CD4-positive, CD25-positive, alpha-beta regulatory T cell (primary cell): ENCODE results near the gene TIMMDC1. TPM values are rescaled to one million over a fixed set of nuclear protein-coding genes. Genes with fewer than 3 reads are reported as not detected.
A peak's percentile ranks its signal among the peaks of the same experiment; 100 is the strongest.

Experiments used
- ATAC-seq, 2 donors: fragments of 150-1000 bp; cut with Tn5 transposase; one replicate each; pipeline ENCODE4 v1.10.0; 2021; ENCODE audit warnings: low read depth in 2 of 2, moderate number of reproducible peaks in 2 of 2, moderate library complexity in 1 of 2
- DNase-seq, 3 donors: peaks; one replicate each; pipeline versions ENCODE4 v3.0.0 to v3.0.0-alpha.2; 2012 to 2022; ENCODE audit warnings: mixed read lengths in 1 of 3
- H3K27ac ChIP-seq: one replicate; pipeline ENCODE4 v1.7.0; 2013; ENCODE audit warnings: mild to moderate bottlenecking, low read length; ENCODE audit not compliant: insufficient read depth, poor library complexity, severe bottlenecking
- H3K27me3 ChIP-seq: one replicate; pipeline ENCODE4 v1.7.0; 2013; ENCODE audit warnings: low read length; ENCODE audit not compliant: control insufficient read depth, insufficient read depth
- H3K36me3 ChIP-seq: one replicate; pipeline ENCODE4 v1.7.0; 2013; ENCODE audit warnings: mild to moderate bottlenecking, low read length, moderate library complexity; ENCODE audit not compliant: control insufficient read depth, insufficient read depth
- H3K4me1 ChIP-seq: 2 replicates; pipeline ENCODE4 v1.7.0; 2013; ENCODE audit warnings: mild to moderate bottlenecking, low read length; ENCODE audit not compliant: insufficient read depth, control insufficient read depth, poor library complexity, severe bottlenecking
- H3K4me3 ChIP-seq: one replicate; pipeline ENCODE4 v1.7.0; 2013; ENCODE audit warnings: low read depth, mild to moderate bottlenecking, low read length, moderate library complexity
- H3K9me3 ChIP-seq, 2 experiments: 1 replicate in 1 of 2; 2 replicates in 1 of 2; pipeline ENCODE4 v1.7.0; 2013; ENCODE audit warnings: low read length in 2 of 2, mild to moderate bottlenecking in 1 of 2, moderate library complexity in 1 of 2; ENCODE audit not compliant: control insufficient read depth in 2 of 2
- H3K27ac Mint-ChIP-seq, 3 donors: one replicate each; pipeline ENCODE4 v1.8.0; 2020 to 2022; ENCODE audit warnings: mild to moderate bottlenecking in 3 of 3, mixed read lengths in 3 of 3, moderate library complexity in 2 of 3
- H3K27me3 Mint-ChIP-seq: one replicate; pipeline ENCODE4 v1.8.0; 2022; ENCODE audit warnings: mild to moderate bottlenecking, mixed read lengths
- H3K36me3 Mint-ChIP-seq: one replicate; pipeline ENCODE4 v1.8.0; 2020; ENCODE audit warnings: mixed read lengths
- H3K4me1 Mint-ChIP-seq, 4 donors: one replicate each; pipeline ENCODE4 v1.8.0; 2020 to 2022; ENCODE audit warnings: mixed read lengths in 4 of 4, mild to moderate bottlenecking in 1 of 4
- H3K4me3 Mint-ChIP-seq, 4 donors: one replicate each; pipeline ENCODE4 v1.8.0; 2020 to 2022; ENCODE audit warnings: mild to moderate bottlenecking in 4 of 4, mixed read lengths in 4 of 4, moderate library complexity in 3 of 4
- H3K9me3 Mint-ChIP-seq, 7 donors: one replicate each; pipeline ENCODE4 v1.8.0; 2020 to 2022; ENCODE audit warnings: mixed read lengths in 7 of 7, mild to moderate bottlenecking in 3 of 7, moderate library complexity in 2 of 7
- polyA plus RNA-seq, 4 donors: library from polyadenylated mRNA; unstranded; fragments of 300-500 nt; fragmentation: Illumina TruSeq; gene quantifications; one replicate each; pipeline ENCODE4 v1.2.3, GENCODE V29; 2021
- total RNA-seq: library from RNA; stranded (reverse); gene quantifications from one replicate; pipeline ENCODE4 v1.2.3, GENCODE V29; 2022

The TIMMDC1 gene
- total and polyA plus RNA-seq, 5 donors from 2014 or later: 42.1 to 88.8 (median 65.7) TPM

DNA sequence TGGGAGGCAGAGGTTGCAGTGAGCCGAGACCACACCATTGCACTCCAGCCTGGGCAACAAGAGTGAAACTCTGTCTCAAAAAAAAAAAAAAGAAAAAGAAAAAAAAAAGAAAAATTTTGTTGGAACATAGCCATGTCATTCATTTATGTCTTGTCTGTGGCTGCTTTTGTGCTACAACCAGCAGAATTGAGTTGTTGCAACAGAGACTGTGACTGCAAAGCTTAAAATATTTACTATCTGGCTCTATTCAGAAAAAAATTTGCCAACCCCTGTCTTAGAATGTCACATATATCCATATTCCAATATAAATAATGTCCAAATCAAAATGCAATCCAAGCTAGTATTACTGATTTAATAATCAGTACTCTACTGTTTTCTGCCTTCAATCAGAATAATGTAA, 35.9 kb downstream of the TIMMDC1 start:
- no peak overlapping the region for H3K27ac Mint-ChIP-seq
- DNase-seq (no peak), ATAC-seq (no peak)
- no peaks in the 10 kb centered on the region for H3K9me3 ChIP-seq
- no peak overlapping the region for H3K4me3 Mint-ChIP-seq
- no peaks in the 10 kb centered on the region for H3K27me3 Mint-ChIP-seq
- H3K4me1 ChIP-seq: no peaks in the 10 kb centered on the region
- H3K4me3 ChIP-seq: no peak overlapping the region
- H3K36me3 ChIP-seq: peaks cover 3% of the 10 kb centered on the region
- no peaks in the 10 kb centered on the region for H3K27me3 ChIP-seq
- H3K36me3 Mint-ChIP-seq: peaks cover 13% of the 10 kb centered on the region
- H3K9me3 Mint-ChIP-seq: peaks cover 0 to 2% (median 0%) of the 10 kb centered on the region in 7 donors
- H3K27ac ChIP-seq: no peak overlapping the region
- no peaks in the 10 kb centered on the region for H3K4me1 Mint-ChIP-seq

DNA sequence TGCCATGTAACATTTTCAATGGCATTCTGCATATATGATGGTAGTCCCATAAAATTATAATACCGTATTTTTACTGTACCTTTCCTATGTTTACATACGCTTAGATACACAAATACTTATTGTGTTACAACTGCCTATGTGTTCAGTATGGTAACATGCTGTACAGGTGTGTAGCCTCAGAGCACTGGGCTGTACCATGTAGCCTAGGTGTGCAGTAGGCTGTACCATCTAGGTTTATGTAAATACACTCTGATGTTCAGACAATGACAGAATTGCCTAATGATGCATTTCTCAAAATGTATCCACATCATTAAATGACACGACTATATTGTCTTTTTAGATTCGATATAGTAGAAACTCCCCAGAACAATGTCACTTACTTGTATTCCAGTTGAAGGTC, 38.4 kb downstream of the TIMMDC1 start:
- no peaks in the 10 kb centered on the region for H3K4me1 Mint-ChIP-seq

DNA sequence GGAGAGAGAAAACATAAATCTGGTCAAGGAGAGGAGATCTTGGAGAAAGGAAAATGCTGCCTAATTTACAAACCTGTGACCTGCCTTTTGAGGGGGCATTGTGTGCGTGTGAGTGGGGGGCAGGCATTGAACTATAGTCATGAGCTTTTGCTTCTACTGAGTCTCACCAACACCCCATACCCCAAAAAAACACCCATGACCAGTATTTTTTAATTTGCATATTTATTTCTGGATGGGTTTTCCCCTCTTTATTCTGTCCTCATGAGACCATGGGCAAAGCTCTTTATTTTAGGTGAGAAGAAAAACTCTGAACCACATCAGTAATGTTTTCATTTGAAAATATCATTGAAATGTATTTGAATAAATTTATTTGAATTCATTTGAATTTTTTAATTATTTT, 40.4 kb downstream of the TIMMDC1 start:
- Mint-ChIP-seq H3K27me3 (no peaks in the 10 kb centered on the region), H3K27ac (peak overlapping the region in 1 of 3 donors; percentile 38)
- no peak for ATAC-seq

More for the DNA sequence above, 38.4 kb downstream of the TIMMDC1 start:
- no peak overlapping the region for H3K4me3 ChIP-seq
- DNase-seq (no peak), ATAC-seq (no peak)
- H3K27me3 ChIP-seq: no peaks in the 10 kb centered on the region
- H3K27ac ChIP-seq: no peak overlapping the region
- Mint-ChIP-seq H3K9me3 (peaks cover 0 to 2% (median 0%) of the 10 kb centered on the region in 7 donors), H3K4me3 (no peak overlapping the region), H3K27ac (no peak overlapping the region), H3K36me3 (peaks cover 7% of the 10 kb centered on the region), H3K27me3 (no peaks in the 10 kb centered on the region)
- H3K36me3 ChIP-seq: peaks cover 3% of the 10 kb centered on the region
- H3K4me1 ChIP-seq: no peaks in the 10 kb centered on the region
- no peaks in the 10 kb centered on the region for H3K9me3 ChIP-seq

DNA sequence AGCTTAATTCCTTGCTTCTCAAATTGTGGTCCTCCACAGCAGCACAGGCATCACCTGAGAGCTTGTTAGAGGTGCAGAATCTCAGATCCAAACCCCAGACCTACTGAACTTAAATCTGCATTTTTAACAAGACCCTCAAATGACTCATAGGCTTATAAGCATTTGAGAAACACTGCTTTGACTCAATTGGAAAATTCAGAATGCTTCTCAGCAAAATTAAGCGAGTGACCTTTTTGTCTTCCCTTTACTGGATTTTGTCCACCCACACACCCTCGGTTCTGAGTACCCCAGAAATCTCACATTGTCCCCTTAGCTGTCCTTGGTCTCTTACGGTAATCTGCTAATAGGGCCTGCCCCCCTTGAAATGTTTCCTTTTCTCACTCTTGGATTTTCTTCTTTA, 43.2 kb downstream of the TIMMDC1 start:
- H3K27ac Mint-ChIP-seq: no peak overlapping the region
- no peaks in the 10 kb centered on the region for H3K27me3 Mint-ChIP-seq
- Histone ChIP-seq H3K27ac (no peak overlapping the region), H3K9me3 (no peaks in the 10 kb centered on the region), H3K36me3 (peaks cover 3% of the 10 kb centered on the region), H3K4me3 (no peak overlapping the region), H3K4me1 (no peaks in the 10 kb centered on the region), H3K27me3 (no peaks in the 10 kb centered on the region)
- no peak for ATAC-seq
- H3K4me3 Mint-ChIP-seq: no peak overlapping the region
- H3K36me3 Mint-ChIP-seq: peaks cover 5% of the 10 kb centered on the region
- no peak for DNase-seq
- no peaks in the 10 kb centered on the region for H3K4me1 Mint-ChIP-seq
- peaks cover 0 to 2% (median 0%) of the 10 kb centered on the region in 7 donors for H3K9me3 Mint-ChIP-seq

More for the DNA sequence above, 40.4 kb downstream of the TIMMDC1 start:
- peaks cover 3% of the 10 kb centered on the region for H3K36me3 ChIP-seq
- peaks cover 0 to 2% (median 0%) of the 10 kb centered on the region in 7 donors for H3K9me3 Mint-ChIP-seq
- no peaks in the 10 kb centered on the region for H3K4me1 Mint-ChIP-seq
- no peaks in the 10 kb centered on the region for H3K9me3 ChIP-seq
- no peak overlapping the region for H3K27ac ChIP-seq
- H3K4me3 ChIP-seq: no peak overlapping the region
- H3K27me3 ChIP-seq: no peaks in the 10 kb centered on the region
- DNase-seq: no peak
- H3K4me1 ChIP-seq: no peaks in the 10 kb centered on the region
- H3K4me3 Mint-ChIP-seq: no peak overlapping the region
- peaks cover 5% of the 10 kb centered on the region for H3K36me3 Mint-ChIP-seq

DNA sequence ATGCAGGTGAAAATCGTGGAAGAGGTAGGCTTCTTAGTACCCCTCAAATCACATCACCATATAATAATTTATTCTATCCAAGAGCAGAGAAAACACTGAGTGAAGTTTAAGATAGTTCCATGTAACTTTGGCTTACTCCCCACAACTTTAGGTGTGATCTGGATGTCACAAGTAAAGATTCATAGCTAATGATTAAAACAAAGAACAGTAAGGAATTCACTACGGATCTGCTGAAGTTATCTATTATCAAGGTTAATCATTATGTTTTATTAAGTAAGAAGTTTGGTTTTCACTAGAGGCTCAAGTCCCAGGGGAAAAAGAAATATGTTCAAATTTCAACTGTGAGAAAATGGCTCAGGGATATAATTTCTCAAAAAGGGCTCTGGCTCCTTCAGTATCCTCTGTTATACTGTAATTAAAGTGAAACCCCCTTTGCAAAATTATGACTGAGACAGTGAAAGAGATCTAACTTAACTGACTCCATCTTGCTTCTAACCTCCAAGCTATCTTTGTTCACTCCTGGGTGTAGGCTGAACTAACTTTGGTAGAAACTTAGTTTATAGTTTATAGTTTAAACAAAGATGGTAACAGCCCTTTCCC, 43.9 kb downstream of the TIMMDC1 start:
- ATAC-seq (no peak), DNase-seq (no peak)
- Mint-ChIP-seq H3K4me3 (no peak overlapping the region), H3K9me3 (peaks cover 0 to 2% (median 0%) of the 10 kb centered on the region in 7 donors), H3K4me1 (no peaks in the 10 kb centered on the region), H3K27ac (no peak overlapping the region), H3K27me3 (no peaks in the 10 kb centered on the region), H3K36me3 (peaks cover 5% of the 10 kb centered on the region)
- Histone ChIP-seq H3K4me3 (no peak overlapping the region), H3K27ac (no peak overlapping the region), H3K36me3 (no peaks in the 10 kb centered on the region), H3K27me3 (no peaks in the 10 kb centered on the region), H3K9me3 (no peaks in the 10 kb centered on the region), H3K4me1 (no peaks in the 10 kb centered on the region)

DNA sequence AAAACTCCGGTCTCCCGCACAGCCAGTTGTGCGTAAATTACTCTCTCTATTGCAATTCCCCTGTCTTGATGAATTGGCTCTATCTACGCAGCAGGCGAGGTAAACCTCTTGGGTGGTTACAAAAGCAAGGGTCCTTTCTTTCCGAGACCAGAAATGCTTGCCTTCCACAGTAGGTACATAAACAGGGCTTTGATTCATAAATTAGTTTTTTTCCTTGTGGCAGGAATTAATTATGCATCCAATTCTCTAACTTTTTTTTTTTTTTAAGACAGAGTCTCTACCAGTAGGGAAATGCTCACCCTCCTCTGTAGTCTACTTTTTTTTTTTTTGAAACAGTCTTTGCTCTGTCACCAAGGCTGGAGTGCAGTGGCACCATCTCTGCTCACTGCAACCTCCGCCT, 44.8 kb downstream of the TIMMDC1 start:
- no peak overlapping the region for H3K27ac ChIP-seq

DNA sequence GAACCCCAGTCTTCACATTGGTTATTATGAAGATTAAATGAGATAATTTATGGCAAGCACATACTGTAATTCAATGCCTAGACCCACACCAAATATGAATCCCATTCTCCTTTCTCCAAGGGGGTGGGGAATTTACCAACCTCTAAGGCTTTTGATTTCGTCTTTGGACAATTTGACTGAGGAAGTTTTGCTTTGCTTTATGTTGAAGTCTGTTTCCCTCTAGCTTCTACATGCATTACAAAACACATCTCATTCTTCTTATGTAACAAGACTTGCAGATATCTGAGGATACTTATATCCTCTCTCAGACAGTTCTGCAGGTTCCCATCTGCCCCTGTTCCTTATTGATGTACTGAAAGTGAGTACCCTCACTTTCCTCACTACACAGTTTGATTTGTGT, 48.9 kb downstream of the TIMMDC1 start:
- no peak overlapping the region for H3K27ac ChIP-seq
- Mint-ChIP-seq H3K36me3 (peaks cover 8% of the 10 kb centered on the region), H3K4me3 (no peak overlapping the region)

More for the DNA sequence above, 44.8 kb downstream of the TIMMDC1 start:
- Histone ChIP-seq H3K27me3 (no peaks in the 10 kb centered on the region), H3K36me3 (no peaks in the 10 kb centered on the region), H3K4me1 (no peaks in the 10 kb centered on the region), H3K4me3 (no peak overlapping the region), H3K9me3 (no peaks in the 10 kb centered on the region)
- peaks cover 5% of the 10 kb centered on the region for H3K36me3 Mint-ChIP-seq
- H3K4me1 Mint-ChIP-seq: no peaks in the 10 kb centered on the region
- no peaks in the 10 kb centered on the region for H3K27me3 Mint-ChIP-seq
- H3K4me3 Mint-ChIP-seq: no peak overlapping the region
- ATAC-seq (no peak), DNase-seq (no peak)
- no peaks in the 10 kb centered on the region for H3K9me3 Mint-ChIP-seq
- H3K27ac Mint-ChIP-seq: peak overlapping the region in 1 of 3 donors; percentile 6

DNA sequence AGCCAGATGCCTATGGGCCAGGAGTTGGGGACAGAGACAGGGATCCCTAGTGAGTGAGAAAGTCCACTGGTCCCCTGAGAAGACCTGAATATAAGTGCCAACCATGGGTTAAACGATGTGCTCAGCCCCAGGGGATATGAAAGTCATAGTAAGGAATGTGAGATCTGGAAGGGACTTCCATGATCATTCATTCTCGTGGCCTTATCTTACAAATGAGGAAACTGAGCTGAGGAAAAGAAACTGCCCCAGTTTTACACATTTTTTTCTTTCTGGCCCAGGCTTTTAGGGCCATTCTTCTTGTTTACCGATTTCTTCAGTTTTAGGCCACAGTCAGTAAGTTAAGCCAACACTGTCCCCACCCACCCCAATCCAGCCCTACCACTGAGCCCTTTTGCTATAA, 50.0 kb downstream of the TIMMDC1 start:
- no peaks in the 10 kb centered on the region for H3K9me3 Mint-ChIP-seq
- H3K27me3 Mint-ChIP-seq: no peaks in the 10 kb centered on the region
- no peak for DNase-seq
- no peak for ATAC-seq
- Histone ChIP-seq H3K4me3 (no peak overlapping the region), H3K9me3 (no peaks in the 10 kb centered on the region), H3K36me3 (no peaks in the 10 kb centered on the region), H3K4me1 (no peaks in the 10 kb centered on the region), H3K27me3 (no peaks in the 10 kb centered on the region), H3K27ac (no peak overlapping the region)
- peaks cover 0 to 1% (median 0%) of the 10 kb centered on the region in 4 donors for H3K4me1 Mint-ChIP-seq
- H3K27ac Mint-ChIP-seq: no peak overlapping the region
- peaks cover 4% of the 10 kb centered on the region for H3K36me3 Mint-ChIP-seq
- H3K4me3 Mint-ChIP-seq: no peak overlapping the region

More for the DNA sequence above, 48.9 kb downstream of the TIMMDC1 start:
- Mint-ChIP-seq H3K27ac (no peak overlapping the region), H3K4me1 (peaks cover 0 to 1% (median 0%) of the 10 kb centered on the region in 4 donors), H3K27me3 (no peaks in the 10 kb centered on the region), H3K9me3 (no peaks in the 10 kb centered on the region)
- no peak for ATAC-seq
- no peaks in the 10 kb centered on the region for H3K9me3 ChIP-seq
- H3K4me3 ChIP-seq: no peak overlapping the region
- H3K27me3 ChIP-seq: no peaks in the 10 kb centered on the region
- DNase-seq: no peak
- H3K36me3 ChIP-seq: no peaks in the 10 kb centered on the region
- H3K4me1 ChIP-seq: no peaks in the 10 kb centered on the region
